Fibroblast of mammary gland (primary cell): ENCODE data around the gene KCTD4.

ENCODE experiments used
- DNase-seq: peaks from one replicate; pipeline ENCODE4 v3.0.0-alpha.2; 2010; ENCODE audit warnings: low read depth
- H3K4me3 ChIP-seq: 2 replicates; pipeline ENCODE4 v1.5.1; 2011; ENCODE audit warnings: low read depth, mild to moderate bottlenecking, low read length, moderate library complexity; ENCODE audit not compliant: control insufficient read depth
- CTCF ChIP-seq: conservative IDR thresholded peaks from 2 replicates; pipeline ENCODE4 v1.5.1; 2011; ENCODE audit warnings: low read depth, low read length, inconsistent platforms; ENCODE audit not compliant: control insufficient read depth, insufficient read depth

Gene KCTD4

GRCh38 chr13:45167611-45168554 lies 33.0 kb downstream of the KCTD4 start:
- peak; percentile 38 for DNase-seq
- no peak overlapping the region for H3K4me3 ChIP-seq
- no peak for TF ChIP-seq CTCF

- H3K4me3 ChIP-seq, result no peak overlapping the region
- DNase-seq, result no peak
- no peak for TF ChIP-seq CTCF
Observed at GRCh38 chr13:45166858-45167257, 34.0 kb downstream of the KCTD4 start.

- H3K4me3 ChIP-seq, result no peak overlapping the region
- TF ChIP-seq CTCF, result no peak
- peak; percentile 94 for DNase-seq
Observed at GRCh38 chr13:45162821-45163220, 38.0 kb downstream of the KCTD4 start.

GRCh38 chr13:45162194-45162593 lies 38.7 kb downstream of the KCTD4 start:
- TF ChIP-seq CTCF, result no peak
- peak; percentile 50 for DNase-seq
- no peak overlapping the region for H3K4me3 ChIP-seq

GRCh38 chr13:45156565-45157361 lies 44.1 kb downstream of the KCTD4 start:
- no peak overlapping the region for H3K4me3 ChIP-seq
- peak; percentile 32 for DNase-seq
- no peak for TF ChIP-seq CTCF

GRCh38 chr13:45149964-45150363 lies 50.9 kb downstream of the KCTD4 start:
- no peak for TF ChIP-seq CTCF
- no peak overlapping the region for H3K4me3 ChIP-seq
- DNase-seq, result no peak
